HL-60/S4 treated with phorbol 12-myristate 13-acetate at 8.2 ng/mL for 4 days and 3 days (cell line): ENCODE results near the gene NEUROD2.
"Not testable (repeated sequence)": the region's sequence is repeated elsewhere in the genome, so short reads cannot be mapped to it uniquely, and the experiment has no call there.

Experiments
- in situ Hi-C: fragments of 300-500 bp; cut with MboI; formaldehyde crosslinking; loops from 2 replicates; pipeline ENCODE4 v1.15.0; 2022; ENCODE audit warnings: low sequenced_read_pairs

The NEUROD2 gene

DNA sequence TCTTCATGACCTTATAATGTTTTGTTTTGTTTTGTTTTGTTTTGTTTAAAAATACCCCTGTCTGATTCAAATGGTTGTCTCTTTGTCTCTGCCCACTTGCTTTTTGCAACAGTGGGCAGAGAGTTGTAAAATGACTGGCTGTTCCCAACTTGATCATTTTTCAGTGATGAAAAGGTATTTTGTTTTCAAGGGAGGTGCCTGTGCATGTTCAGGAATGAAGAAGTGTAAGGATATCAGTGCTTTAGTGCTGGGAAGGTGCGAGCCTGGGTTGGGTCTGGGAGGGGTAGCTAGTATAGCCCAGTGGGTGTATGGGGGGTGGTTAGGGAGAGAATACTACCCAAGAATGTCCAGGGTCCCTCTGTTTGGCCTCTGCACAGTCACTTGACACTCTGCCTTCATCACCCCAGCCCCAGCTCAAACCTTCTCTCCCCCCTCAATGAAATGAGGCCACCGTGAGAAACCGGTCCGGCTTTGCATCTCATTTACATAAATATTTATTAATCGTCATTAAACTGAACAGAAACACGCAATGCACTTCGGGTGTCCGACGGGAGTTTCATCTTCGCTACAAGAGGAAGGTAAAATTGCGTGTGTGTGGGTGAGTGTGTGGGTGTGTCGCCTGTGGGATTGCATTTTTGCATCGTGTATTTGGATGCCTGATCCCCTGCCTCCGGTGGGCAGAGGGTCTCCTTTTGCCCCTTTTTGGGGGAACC, 4.3 kb downstream of the NEUROD2 start:
- in situ Hi-C loops: no loop called here

DNA sequence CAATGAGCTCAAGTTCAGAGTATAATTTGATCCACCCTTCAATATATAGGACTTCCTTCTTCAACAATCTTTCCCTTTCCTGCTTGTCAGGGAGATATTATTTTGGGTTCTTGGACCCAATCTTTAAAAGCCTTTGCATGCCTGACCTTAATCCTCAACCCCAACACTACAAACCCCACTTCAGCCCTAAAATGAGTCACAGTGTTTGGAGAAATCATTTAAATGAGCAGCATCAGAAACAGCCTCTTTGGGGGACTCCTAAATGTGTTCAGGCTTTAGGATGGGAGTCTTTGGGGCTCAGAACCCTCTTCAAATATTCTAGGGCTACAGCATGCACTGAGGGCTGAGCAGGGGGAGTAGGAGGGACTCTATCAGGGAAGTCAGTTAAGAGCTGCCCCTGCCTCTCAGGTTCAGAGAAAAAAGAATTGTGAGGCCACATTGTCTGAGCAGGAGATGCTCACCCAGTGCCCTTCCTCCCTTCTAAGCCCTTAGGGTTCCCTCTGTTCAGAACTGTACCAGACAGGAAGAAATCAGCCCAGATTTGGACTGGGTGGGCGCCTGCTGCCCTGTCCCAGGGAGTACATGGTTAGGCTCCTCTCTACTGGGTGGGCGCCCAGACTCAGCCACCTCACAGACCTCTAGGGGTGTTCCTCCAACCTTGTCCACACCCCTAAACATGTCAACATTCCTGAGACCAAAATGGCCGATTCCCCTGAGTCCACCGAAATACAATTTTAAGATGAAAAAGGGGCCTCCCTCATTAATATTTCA, 5.0 kb downstream of the NEUROD2 start:
- in situ Hi-C loops: no loop called here

DNA sequence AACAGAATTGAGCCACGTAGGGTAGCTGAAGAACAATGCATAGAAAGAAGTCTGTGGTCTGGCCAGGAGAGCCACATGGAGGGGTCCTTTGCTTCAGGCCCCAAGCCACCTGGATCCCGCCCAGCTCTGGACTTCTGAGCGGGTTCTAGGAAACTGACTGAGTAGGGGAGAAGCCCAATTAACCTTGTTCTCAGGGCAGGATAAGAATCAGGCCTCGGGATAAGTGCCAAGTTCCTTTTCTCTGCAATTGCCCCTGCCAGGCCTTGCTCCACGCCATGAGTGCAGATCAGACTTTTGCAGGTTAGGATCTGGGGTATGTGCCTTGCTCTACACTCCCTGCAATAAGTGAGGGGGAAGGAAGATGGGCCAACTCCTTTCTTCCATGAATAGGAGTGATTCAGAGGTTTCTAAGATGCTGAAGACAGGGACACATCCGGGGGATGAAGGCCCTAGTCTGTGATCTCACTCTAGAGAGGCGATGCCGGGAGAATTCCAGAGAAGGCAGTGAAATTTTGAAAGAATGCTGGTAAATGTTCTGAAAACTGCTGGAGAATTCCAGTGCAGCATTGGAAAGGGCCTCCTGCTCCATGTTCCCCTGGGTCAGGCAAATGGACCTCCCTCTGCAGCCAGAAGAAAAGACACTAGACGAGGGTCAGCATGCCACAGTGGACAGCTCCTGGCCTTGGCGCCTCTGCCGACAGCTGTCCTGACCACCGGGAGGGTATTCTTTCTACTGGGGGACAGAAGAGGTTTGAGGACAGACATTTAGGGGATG, 5.8 kb downstream of the NEUROD2 start:
- in situ Hi-C loops: no loop called here

DNA sequence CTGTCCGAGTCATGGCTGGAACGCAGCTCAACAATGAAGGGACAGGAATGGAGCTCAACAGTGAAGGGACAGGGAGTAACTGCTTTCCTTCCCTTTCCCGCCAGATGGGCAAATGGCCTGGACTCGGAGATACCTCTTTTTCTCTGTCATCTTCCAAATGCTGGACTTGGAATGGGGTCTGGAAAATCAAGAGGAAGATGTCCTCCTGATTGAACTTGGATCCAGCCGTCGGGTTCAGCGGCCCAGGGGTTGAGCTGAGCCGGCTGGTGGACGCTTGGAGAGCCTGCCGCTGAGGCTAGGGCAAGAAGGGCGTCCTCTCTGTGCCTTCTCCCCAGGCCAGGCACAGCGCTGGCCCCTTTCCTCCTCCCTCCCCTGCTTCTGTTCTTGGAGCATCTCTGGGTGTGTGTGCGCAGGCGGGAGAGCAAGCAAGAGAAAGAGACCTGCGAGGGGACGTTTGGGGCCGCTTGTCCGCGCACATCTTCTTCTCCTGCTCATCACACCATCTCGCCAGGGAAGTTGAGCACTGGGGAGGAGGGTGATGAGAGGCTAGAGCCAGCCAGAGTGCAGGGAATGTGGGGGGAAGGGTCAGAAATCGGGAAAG, 6.6 kb downstream of the NEUROD2 start:
- in situ Hi-C loops: no loop called here

DNA sequence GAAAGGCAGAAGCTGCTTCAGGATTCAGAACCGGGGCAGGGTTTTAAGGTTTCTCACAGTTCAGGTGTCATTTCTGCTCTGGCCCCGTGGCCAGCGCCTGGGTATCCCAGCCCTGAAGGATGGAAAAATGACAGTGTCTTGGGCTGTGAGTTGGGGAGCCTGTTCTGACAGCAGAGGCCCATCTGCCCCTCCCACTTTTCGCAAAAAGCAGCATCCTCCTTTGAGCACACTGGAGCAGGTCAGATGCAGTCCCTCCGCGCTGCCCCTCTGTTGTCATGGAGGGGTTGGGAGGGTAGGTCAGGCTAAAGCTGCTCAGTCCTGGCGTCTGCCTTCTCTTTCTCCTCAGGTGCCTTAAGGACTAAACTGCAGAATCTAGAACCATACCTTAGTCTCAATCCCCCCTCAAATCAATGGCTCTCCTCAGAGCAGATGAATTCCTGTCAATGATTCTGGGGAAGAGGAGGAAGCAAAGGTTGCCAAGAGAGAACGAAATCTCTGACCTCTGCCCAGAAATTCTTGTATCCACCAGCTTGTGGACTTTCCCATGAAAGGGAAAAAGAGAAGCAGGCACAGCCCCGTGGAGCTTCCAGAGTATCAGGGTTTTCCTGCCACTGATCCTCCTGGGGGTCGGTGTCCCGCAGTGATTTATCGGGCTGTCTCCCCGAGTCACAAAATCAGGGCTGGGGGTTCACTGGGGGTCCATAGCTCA, 7.3 kb downstream of the NEUROD2 start:
- in situ Hi-C loops: no loop called here

DNA sequence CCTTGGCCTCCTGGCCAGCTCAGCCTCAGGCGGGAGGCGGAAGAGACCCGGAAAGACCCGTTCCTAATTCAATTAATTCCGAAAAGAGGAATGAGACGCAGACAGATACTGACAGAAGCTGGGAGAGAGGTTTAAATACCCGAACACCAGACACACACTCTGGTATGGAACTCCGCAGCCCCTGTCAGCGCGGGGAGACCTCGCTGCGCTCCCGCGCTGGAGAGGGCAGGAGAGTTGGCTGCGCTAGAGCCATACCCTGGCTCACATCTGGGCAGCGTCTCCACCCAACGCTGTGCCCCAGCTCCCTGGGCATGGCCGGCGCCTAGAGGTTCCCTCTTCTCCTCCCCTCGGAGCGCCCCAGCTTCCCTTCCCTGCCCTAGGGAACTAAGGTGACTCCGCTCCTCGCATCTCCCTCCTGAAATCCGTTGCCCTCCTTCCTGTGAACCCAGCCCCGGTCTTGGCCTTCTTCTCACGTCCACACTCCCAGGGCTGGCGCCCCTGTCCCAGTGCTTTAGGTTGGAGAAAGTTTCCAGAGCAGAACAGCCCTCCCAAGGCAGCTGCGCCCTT, 8.0 kb downstream of the NEUROD2 start:
- in situ Hi-C loops: no loop called here

DNA sequence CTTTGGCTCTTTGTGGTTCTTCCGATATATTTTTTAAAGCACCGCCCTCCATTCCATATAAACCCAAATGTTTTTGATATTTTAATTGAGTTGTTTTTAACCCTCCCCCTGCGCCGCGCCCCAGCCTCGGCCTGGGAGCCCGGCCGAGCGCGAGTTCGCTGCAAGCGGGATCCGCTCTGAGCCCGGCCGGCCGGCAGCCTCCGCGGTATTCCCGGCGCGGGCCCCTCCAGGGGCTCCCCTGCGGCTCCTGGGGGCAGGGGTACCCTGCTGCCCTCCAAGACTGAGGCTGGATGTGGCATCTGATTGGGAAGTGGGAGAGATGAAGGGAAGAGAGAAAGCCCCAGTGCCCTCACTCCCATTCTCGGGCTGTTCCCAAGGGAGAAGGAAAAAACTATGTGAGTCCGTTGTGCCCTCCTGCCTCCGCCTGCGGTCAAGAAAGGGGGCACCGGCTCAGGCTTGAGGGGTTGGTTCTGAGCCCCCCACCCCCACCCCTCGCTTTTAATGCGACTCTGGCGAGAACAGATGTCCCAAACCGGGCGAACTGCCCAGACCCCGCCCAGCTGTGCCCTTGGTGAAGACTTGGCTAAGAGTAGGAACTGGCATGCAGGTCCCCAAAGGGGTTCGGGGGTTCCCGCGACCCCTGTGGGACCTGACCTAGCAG, 8.6 kb downstream of the NEUROD2 start:
- in situ Hi-C loops: no loop called here

DNA sequence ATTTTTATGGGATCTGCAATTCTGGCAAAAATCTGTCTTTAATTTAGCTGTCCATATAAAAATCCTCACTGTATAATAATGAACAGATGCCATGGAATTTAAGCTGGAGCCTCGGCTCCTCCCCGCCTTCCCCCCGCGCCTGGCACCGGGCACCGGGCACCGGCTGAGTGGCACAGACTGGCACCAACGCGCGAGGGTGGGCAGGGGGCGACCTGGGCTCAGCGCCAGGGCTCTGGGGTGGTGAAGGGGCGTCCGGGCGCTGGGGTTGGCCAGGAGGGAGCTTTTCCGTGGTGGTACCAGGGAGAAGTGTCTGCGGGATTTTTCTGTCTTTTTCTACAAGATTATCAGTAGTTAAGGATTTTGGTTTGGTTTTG, 9.1 kb downstream of the NEUROD2 start:
- in situ Hi-C loops: no loop called here

DNA sequence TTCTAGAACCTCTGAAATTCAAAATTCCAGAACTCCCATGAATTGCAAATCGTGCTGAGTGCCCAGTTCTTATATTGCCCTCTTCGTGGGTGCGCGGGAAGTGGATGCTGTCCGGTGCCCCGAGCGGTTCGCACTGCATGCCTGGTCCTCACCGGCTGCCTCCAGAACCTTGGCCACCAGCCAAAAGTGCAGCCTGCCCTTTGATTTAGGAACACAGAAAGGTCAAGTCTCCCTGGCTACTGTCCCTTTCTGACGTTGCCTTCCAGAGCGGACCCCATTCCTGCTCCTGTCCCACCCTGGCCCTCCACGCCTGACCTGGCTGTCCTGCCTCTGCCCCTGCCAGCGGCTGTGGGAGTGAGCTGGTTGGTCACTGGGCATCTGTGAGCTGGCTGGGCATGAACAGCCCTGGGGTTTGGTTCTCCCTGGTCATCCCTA, 9.7 kb downstream of the NEUROD2 start:
- in situ Hi-C loops: no loop called here

DNA sequence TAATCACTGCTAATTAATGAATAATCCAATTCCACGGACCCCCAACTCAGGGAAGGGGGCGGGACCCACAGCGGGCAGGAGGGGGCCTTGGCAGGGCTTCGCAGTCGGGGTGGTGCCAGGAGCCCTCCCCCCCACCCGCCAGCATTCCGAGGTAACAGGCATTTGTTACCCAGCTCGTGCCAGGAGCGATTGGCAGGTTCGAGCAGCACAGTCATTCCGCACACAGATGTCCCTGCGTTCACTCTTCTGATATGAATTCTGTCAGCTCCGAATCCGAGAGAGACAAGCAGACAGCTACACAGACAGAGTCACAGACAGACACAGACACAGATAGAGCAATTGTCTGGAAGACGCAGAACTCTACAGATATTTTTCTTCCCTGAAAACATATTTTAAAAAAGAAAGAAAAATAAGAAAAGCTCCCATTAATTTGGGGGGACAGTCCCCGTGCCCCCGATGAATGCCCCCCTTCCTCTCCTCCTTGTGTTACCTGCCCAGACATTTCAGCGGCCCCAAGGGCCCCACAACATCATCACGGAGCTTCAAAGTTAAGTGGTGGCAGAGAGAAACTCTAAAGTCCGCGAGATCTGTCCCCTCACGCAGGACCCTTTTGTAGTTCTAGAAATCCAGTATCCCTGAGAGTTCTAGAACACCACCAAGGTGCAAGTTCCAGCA, 10.2 kb downstream of the NEUROD2 start:
- in situ Hi-C loops: no loop called here

DNA sequence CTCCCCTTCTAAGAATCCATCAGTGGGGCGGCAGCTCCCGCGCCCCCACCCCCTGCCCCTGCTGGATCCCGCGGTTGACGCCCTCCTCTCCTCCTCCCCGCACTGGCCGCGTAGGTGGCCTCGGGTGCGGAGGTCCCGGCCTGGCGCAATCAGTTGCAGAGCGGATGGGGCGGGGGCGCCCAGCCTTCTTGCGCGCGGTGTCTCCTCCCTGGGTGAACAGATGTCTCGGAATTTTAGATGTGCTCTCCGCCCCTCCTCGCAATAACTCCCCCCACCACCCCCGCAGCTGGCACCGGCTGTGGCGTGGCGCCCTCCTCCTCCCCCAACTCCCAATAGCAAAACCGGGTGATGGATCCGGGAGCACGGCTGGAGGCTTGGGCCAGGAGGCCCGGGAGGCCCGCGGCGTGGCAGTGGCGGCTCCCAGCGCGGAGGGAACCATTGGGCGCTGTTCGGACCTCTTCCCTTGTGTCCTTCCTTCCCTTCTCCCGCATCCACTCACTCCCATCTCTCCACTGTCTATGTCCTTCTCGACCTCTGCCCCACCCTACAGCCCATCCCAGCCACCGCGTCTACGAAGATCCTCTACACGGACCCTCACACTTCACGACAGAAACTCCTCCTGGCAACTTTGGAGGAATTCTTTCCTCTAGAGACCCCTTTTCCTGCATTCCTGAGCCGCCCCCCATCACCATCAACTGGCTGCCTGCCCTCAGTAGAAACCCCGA, 11.0 kb downstream of the NEUROD2 start:
- in situ Hi-C loops: no loop called here

DNA sequence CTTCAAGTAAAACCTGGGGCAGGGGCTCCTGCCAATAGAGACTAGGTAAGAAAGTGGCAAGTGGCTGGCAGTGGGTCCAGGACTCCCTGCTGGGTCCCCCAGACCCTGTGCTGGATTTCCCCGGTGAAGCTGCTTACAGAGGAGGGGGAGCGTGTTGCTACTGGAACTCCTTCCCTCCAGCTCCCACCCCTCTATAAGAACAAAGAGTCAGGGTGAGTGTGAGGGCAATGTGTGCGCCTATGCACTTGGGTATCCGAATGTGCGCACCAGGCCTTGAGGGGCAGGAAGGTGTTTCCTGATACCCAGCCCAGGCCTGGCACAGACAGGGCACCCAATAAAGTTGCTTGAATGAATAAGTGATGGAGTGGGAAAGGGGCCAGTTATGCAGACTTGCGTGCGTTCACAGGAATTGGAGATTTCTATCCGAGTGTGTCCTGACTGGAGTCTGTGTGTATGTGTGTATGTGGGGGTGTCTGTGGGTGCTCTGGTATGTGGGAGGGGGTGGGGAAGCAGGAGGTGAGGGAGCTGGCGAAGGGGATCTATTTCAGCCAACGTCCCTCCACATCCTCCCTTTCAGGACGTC, 11.7 kb downstream of the NEUROD2 start:
- in situ Hi-C loops: no loop called here

DNA sequence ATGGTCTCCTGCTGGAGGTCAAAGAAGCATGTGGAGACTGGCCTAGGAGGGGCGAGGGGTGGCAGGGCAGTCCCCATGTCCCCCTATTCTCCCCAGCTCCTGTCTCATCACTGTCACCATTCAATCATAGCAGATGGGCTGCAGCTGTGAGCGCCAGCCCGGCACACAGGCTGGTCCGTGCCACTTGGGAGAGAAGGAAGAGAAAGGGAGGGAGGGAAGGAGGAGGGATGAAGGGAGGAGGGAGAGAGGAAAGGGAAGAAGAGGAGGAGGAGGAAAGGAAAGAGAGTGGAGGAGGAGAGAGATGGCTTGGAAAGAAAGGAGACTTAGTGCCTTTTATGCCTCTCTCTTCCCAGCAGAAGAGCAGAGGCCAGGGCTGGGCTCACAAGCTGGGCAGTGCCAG, 12.4 kb downstream of the NEUROD2 start:
- in situ Hi-C loops: no loop called here

DNA sequence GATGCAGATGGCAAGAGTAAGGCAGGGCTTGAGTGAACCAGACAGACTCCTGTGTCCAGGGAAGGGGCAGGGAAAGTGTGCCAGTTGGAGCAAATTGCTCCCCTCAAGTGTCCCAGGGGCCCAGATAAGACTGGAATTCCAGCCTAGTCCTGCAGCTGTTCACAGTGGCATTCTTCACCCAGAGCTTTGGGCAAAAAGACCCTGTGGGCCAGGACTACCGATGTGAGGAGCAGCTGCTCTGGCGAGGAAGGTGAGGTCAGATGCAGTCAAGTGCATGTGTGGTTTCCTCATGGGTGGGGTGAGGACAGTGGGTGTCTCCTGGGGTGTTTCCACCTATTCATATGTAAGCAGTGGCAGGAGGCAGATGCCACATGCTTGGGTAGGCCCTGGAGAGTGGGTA, 14.3 kb downstream of the NEUROD2 start:
- in situ Hi-C loops: no loop called here

DNA sequence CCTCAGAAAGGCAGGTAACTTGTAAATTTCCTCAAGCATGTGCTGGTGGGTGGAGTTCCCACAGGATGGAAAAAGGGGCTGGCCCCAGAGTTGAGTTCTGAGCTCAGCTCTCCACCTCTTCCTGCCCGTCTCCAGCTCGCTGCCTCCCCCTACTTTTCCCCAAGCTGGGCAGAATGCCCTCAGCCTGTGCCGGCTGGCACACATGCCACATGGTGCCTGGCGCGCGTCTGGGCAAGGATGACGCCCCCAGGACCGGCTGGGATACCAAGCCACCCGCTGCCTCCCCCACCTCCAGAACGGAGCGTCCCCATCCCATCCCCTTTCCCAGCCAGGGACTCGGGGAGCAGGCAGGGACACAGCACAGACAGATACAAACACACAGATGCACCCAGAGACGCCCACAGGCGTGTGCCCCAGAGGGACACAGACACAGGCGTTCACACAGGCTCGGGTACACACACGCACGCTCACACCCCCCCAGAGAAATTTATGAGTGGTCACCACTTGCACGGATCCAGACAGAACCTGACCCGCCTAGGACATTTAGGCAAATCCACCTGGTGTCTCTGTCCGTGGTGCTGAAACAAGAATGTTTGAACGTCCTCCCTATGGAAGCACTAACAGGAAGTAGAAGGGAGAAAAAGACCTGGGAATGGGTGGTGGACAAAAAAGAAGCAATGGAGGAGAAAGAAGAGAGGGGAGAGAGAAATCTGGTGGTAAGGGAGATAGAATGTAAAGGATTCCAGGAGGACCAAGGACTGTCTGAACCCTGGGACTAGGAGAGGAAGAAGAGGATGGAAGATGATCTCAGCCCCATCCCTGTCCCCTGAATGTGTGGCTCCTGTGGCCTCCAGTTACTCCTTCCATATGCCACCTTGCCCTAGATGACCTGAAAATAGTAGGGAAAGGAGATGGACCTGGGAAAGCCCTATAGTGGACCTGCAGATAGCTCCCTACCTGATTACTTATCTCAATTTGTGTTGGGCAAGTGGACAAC, 15.5 kb downstream of the NEUROD2 start:
- in situ Hi-C loops: no loop called here

DNA sequence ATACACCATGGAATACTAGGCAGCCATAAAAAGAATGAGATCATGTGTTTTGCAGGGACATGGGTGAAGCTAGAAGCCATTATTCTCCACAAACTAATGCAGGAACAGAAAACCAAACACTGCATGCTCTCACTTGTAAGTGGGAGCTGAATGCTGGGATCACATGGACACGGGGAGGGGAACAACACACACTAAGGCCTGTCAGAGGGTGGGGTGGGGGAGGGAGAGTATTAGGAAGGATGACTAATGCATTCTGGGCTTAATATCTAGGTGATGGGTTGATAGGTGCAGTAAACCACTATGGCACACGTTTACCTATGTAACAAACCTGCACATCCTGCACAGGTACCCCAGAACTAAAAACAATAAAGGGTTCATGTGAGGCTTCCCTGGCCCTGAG, 17.5 kb downstream of the NEUROD2 start:
- in situ Hi-C loops: not testable (repeated sequence)

DNA sequence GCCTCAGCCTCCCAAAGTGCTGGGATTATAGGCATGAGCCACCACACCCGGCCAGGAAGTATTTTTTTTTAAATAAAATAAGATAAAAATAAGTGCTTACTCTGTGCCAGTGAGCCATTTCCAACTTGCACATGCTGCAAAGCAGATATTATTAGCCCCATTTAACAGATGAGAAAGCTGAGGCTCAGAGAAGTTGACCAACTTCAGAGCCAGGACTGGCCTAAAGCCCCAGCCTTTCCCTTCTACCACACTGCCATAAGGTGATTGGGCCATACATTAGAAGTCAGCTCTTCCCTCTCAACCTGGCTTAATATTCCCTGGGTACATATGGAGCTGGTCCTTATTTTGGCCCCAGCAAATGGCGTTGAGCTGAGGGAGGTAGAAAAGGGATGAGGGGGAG, 25.1 kb downstream of the NEUROD2 start:
- in situ Hi-C loops: no loop called here
